SK-N-SH (cell line): ENCODE data around the gene BCL11A. TPM values are rescaled to one million over a fixed set of nuclear protein-coding genes. Genes with fewer than 3 reads are reported as not detected.

Source experiments
- CTCF ChIA-PET: fragments of 300-600, 350-600 bp; formaldehyde crosslinking; extraction: SDS; loops from one replicate; lab custom pipeline; 2021; lab: Yijun Ruan, JAX
- POLR2A ChIA-PET: fragments of 350-600 bp; sonication (Branson Sonifier 250); formaldehyde crosslinking; extraction: SDS; loops from one replicate; lab custom pipeline; 2020; ENCODE audit warnings: antibody characterized with exemption, inconsistent platforms; lab: Yijun Ruan, JAX
- DNase-seq: peaks from one replicate; pipeline ENCODE4 v3.0.0; 2012
- H2AFZ ChIP-seq: fragments of 200-600 bp; sonication (generic); 2 replicates; pipeline ENCODE4 v1.8.1; 2016; ENCODE audit warnings: antibody characterized with exemption, mild to moderate bottlenecking, low read depth
- H3F3A ChIP-seq: fragments of 200-600 bp; sonication (generic); replicated peaks from 2 replicates; pipeline ENCODE3; 2016; ENCODE audit warnings: antibody characterized with exemption, mild to moderate bottlenecking; ENCODE audit not compliant: insufficient read depth
- H3K27ac ChIP-seq, 2 experiments: fragments of 200-500 bp in 1 of 2; fragments of 200-600 bp in 1 of 2; sonication (Bioruptor generic) in 1 of 2; sonication (generic), shearing (Covaris generic) in 1 of 2; 2 replicates each; pipeline versions ENCODE4 v1.5.1 to v1.6.1; 2014 to 2016; ENCODE audit warnings: low read depth in 2 of 2, inconsistent platforms in 1 of 2, low read length in 1 of 2, mild to moderate bottlenecking in 1 of 2, mixed read lengths in 1 of 2
- H3K27me3 ChIP-seq: fragments of 200-600 bp; sonication (generic), shearing (Covaris generic); 2 replicates; pipeline ENCODE4 v1.6.1; 2016; ENCODE audit warnings: mixed run types; ENCODE audit not compliant: insufficient read depth
- H3K36me3 ChIP-seq, 2 experiments: fragments of 200-500 bp in 1 of 2; fragments of 200-600 bp in 1 of 2; sonication (Bioruptor generic) in 1 of 2; sonication (generic) in 1 of 2; replicated peaks in 1 of 2; 2 replicates each; pipeline versions ENCODE3 to v1.5.1; 2014 to 2016; ENCODE audit warnings: low read length in 1 of 2, mild to moderate bottlenecking in 1 of 2; ENCODE audit not compliant: insufficient read depth in 2 of 2, control insufficient read depth in 1 of 2
- H3K4me1 ChIP-seq, 2 experiments: fragments of 200-500 bp in 1 of 2; fragments of 200-600 bp in 1 of 2; sonication (Bioruptor generic) in 1 of 2; sonication (generic), shearing (Covaris generic) in 1 of 2; 2 replicates each; pipeline versions ENCODE4 v1.5.1 to v1.6.1; 2014 to 2016; ENCODE audit warnings: low read depth in 1 of 2, low read length in 1 of 2, mixed run types in 1 of 2; ENCODE audit not compliant: insufficient read depth in 2 of 2, control insufficient read depth in 1 of 2
- H3K4me2 ChIP-seq: fragments of 200-600 bp; sonication (generic), shearing (Covaris generic); 2 replicates; pipeline ENCODE4 v1.6.1; 2017; ENCODE audit warnings: mixed run types
- H3K4me3 ChIP-seq, 2 experiments: fragments of 200-500 bp in 1 of 2; fragments of 200-600 bp in 1 of 2; sonication (Bioruptor generic) in 1 of 2; sonication (generic), shearing (Covaris generic) in 1 of 2; 2 replicates each; pipeline versions ENCODE4 v1.5.1 to v1.8.1; 2014 to 2016; ENCODE audit warnings: low read depth in 2 of 2, inconsistent platforms in 1 of 2, low read length in 1 of 2, mild to moderate bottlenecking in 1 of 2, mixed read lengths in 1 of 2, moderate library complexity in 1 of 2
- H3K79me2 ChIP-seq: fragments of 200-600 bp; sonication (generic); 2 replicates; pipeline ENCODE4 v1.8.1; 2017; ENCODE audit warnings: mild to moderate bottlenecking; ENCODE audit not compliant: insufficient read depth
- H3K9ac ChIP-seq: fragments of 200-600 bp; sonication (generic); 2 replicates; pipeline ENCODE4 v1.6.1; 2017; ENCODE audit warnings: mixed run types
- H3K9me2 ChIP-seq: fragments of 200-600 bp; sonication (generic); 2 replicates; pipeline ENCODE4 v1.6.1; 2017; ENCODE audit warnings: mixed run types
- H3K9me3 ChIP-seq: fragments of 200-600 bp; sonication (generic); 2 replicates; pipeline ENCODE4 v1.6.1; 2017; ENCODE audit warnings: mixed run types, mild to moderate bottlenecking, moderate library complexity
- H4K20me1 ChIP-seq: fragments of 200-600 bp; sonication (generic); 2 replicates; pipeline ENCODE4 v1.6.1; 2017; ENCODE audit warnings: mild to moderate bottlenecking, mixed run types; ENCODE audit not compliant: insufficient read depth
- CHD2 ChIP-seq: fragments of 150-350 bp; IDR thresholded peaks from 2 replicates; pipeline ENCODE4 v1.6.1; 2018; ENCODE audit warnings: low read length; ENCODE audit not compliant: partially characterized antibody
- EZH2phosphoT487 ChIP-seq: fragments of 200-600 bp; sonication (generic); IDR thresholded peaks from 2 replicates; pipeline ENCODE4 v1.6.1; 2017; ENCODE audit warnings: low read depth, mixed run types, mild to moderate bottlenecking, antibody characterized with exemption, moderate library complexity, borderline replicate concordance
- FOXJ3 ChIP-seq: sonication (generic); formaldehyde crosslinking; IDR thresholded peaks from 2 replicates; pipeline ENCODE4 v1.5.1; 2020; ENCODE audit warnings: mild to moderate bottlenecking, missing genetic modification reagents
- GABPA ChIP-seq: IDR thresholded peaks from 2 replicates; pipeline ENCODE4 v1.4.0; 2012; ENCODE audit warnings: low read depth, mild to moderate bottlenecking
- GATA2 ChIP-seq: sonication (generic); formaldehyde crosslinking; IDR thresholded peaks from 2 replicates; pipeline ENCODE4 v1.5.0; 2020; ENCODE audit warnings: mild to moderate bottlenecking, missing genetic modification reagents
- MAX ChIP-seq: IDR thresholded peaks from 2 replicates; pipeline ENCODE4 v1.4.0; 2012; ENCODE audit warnings: low read depth
- MEF2A ChIP-seq: IDR thresholded peaks from 2 replicates; pipeline ENCODE4 v1.4.0; 2012; ENCODE audit warnings: low read depth, borderline replicate concordance
- NRF1 ChIP-seq: IDR thresholded peaks from 2 replicates; pipeline ENCODE4 v1.6.1; 2012; ENCODE audit warnings: low read depth, mild to moderate bottlenecking, low read length
- POLR2AphosphoS5 ChIP-seq: IDR thresholded peaks from 2 replicates; pipeline ENCODE4 v1.6.1; 2012; ENCODE audit warnings: low read depth, low read length
- RCOR1 ChIP-seq: fragments of 150-350 bp; IDR thresholded peaks from 2 replicates; pipeline ENCODE4 v1.6.1; 2017; ENCODE audit warnings: antibody characterized with exemption, low read length
- SIN3A ChIP-seq: IDR thresholded peaks from 2 replicates; pipeline ENCODE4 v1.6.1; 2012; ENCODE audit warnings: low read depth, mild to moderate bottlenecking, low read length, moderate library complexity, borderline replicate concordance
- WGBS: methylation state at CpG from one replicate; pipeline ENCODE4 v1.1.6; 2017; ENCODE audit warnings: low lambda C conversion rate; 5-methylcytosine and 5-hydroxymethylcytosine counted together
- polyA plus RNA-seq, 3 experiments: library from polyadenylated mRNA; depleted of rRNA; stranded (reverse); fragments of >200 nt; gene quantifications; 2 replicates each; pipeline ENCODE4 v1.2.3, GENCODE V29; 2012
- TF ChIP-seq, protein P1 (sequence below): fragments of 150-350 bp; IDR thresholded peaks from 2 replicates; pipeline ENCODE4 v1.6.1; 2016; ENCODE audit warnings: mild to moderate bottlenecking, low read depth, low read length
- TF ChIP-seq, protein P2 (sequence below): IDR thresholded peaks from 2 replicates; pipeline ENCODE4 v1.6.1; 2012; ENCODE audit warnings: mild to moderate bottlenecking, low read depth, low read length, moderate library complexity

Gene BCL11A
- polyA plus RNA-seq, 1 of the 3 experiments (the other 2 are of a cell fraction): 1.9 TPM

DNA sequence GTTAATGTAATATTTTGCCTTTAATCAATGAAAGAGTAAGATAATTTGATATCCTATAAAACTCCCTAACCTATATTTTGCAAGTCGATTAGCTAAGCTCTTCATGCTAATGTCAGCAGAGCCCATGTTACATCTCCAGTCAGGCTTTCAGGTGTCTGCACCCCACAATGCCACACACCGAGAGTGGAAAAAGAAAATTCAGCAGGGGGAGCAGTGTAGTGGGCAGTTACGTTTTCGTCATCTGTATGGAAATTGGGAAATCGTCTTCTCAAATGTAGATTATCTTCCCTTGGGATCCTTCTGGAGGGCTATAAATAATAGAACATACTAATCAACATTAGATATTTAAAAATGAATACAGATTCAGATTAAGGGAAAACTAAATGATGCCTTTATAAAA is 66.3 kb downstream of the BCL11A start:
- H3K4me2 ChIP-seq: no peak overlapping the region
- no peaks in the 10 kb centered on the region for H3K9me2 ChIP-seq
- no peaks in the 10 kb centered on the region for H3K27me3 ChIP-seq
- H4K20me1 ChIP-seq: no peaks in the 10 kb centered on the region
- H2AFZ ChIP-seq: no peak overlapping the region
- H3K9ac ChIP-seq: no peak overlapping the region
- no peak overlapping the region for H3K4me3 ChIP-seq
- H3K79me2 ChIP-seq: peaks cover 6% of the 10 kb centered on the region; the same call in 1 of the 2 replicates
- H3K4me1 ChIP-seq: peaks cover 0 to 27% of the 10 kb centered on the region in 2 experiments; a peak in 3 of 4 replicates
- ChIA-PET POLR2A (no interaction called here), CTCF (no interaction called here)
- H3F3A ChIP-seq: peaks cover 23% of the 10 kb centered on the region
- H3K36me3 ChIP-seq: no peaks in the 10 kb centered on the region
- 90% methylated on average over 5 of the region's 5 CpGs for WGBS
- TF ChIP-seq POLR2AphosphoS5 (no peak), EZH2phosphoT487 (no peak), NRF1 (no peak), GABPA (no peak), RCOR1 (no peak)
- TF ChIP-seq, protein P1, sequence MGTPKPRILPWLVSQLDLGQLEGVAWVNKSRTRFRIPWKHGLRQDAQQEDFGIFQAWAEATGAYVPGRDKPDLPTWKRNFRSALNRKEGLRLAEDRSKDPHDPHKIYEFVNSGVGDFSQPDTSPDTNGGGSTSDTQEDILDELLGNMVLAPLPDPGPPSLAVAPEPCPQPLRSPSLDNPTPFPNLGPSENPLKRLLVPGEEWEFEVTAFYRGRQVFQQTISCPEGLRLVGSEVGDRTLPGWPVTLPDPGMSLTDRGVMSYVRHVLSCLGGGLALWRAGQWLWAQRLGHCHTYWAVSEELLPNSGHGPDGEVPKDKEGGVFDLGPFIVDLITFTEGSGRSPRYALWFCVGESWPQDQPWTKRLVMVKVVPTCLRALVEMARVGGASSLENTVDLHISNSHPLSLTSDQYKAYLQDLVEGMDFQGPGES: no peak
- H3K27ac ChIP-seq: no peak overlapping the region
- no peaks in the 10 kb centered on the region for H3K9me3 ChIP-seq
- no peak for DNase-seq

DNA sequence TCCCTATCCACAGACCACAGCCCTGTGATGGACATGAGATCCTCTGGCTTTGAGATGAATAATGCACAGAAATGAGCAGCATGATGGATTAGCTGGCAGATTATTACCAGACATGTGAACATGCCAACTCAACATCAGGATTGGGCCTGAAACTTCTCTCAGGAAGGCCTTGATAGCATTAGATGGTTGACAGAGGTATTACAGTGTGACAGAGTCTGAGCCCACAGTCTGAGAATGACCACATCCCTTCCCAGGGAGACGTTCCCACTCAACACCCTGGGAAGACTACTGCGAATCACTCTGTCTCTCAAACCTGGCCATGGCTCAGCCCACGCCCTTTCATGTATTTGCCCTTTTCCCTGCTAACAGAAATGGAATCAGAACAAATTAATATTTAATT is 66.9 kb downstream of the BCL11A start:
- Histone ChIP-seq H3K4me2 (no peak overlapping the region), H3K9me3 (no peaks in the 10 kb centered on the region), H3K27ac (no peak overlapping the region), H3K4me3 (no peak overlapping the region), H3K27me3 (no peaks in the 10 kb centered on the region), H3K9ac (no peak overlapping the region), H2AFZ (no peak overlapping the region), H3F3A (peaks cover 25% of the 10 kb centered on the region), H3K9me2 (no peaks in the 10 kb centered on the region), H4K20me1 (no peaks in the 10 kb centered on the region), H3K79me2 (peaks cover 6% of the 10 kb centered on the region; the same call in 1 of the 2 replicates), H3K36me3 (no peaks in the 10 kb centered on the region), H3K4me1 (peaks cover 0 to 33% of the 10 kb centered on the region in 2 experiments; a peak in 3 of 4 replicates)
- CTCF ChIA-PET: no interaction called here
- POLR2A ChIA-PET: no interaction called here
- DNase-seq: no peak
- TF ChIP-seq MAX (no peak), SIN3A (no peak), MEF2A (no peak), CHD2 (no peak), GABPA (no peak), GATA2 (CRISPR knock-in tag) (no peak), FOXJ3 (CRISPR knock-in tag) (no peak)
- TF ChIP-seq, protein P2, sequence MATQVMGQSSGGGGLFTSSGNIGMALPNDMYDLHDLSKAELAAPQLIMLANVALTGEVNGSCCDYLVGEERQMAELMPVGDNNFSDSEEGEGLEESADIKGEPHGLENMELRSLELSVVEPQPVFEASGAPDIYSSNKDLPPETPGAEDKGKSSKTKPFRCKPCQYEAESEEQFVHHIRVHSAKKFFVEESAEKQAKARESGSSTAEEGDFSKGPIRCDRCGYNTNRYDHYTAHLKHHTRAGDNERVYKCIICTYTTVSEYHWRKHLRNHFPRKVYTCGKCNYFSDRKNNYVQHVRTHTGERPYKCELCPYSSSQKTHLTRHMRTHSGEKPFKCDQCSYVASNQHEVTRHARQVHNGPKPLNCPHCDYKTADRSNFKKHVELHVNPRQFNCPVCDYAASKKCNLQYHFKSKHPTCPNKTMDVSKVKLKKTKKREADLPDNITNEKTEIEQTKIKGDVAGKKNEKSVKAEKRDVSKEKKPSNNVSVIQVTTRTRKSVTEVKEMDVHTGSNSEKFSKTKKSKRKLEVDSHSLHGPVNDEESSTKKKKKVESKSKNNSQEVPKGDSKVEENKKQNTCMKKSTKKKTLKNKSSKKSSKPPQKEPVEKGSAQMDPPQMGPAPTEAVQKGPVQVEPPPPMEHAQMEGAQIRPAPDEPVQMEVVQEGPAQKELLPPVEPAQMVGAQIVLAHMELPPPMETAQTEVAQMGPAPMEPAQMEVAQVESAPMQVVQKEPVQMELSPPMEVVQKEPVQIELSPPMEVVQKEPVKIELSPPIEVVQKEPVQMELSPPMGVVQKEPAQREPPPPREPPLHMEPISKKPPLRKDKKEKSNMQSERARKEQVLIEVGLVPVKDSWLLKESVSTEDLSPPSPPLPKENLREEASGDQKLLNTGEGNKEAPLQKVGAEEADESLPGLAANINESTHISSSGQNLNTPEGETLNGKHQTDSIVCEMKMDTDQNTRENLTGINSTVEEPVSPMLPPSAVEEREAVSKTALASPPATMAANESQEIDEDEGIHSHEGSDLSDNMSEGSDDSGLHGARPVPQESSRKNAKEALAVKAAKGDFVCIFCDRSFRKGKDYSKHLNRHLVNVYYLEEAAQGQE: no peak
- 76% methylated on average over 3 of the region's 3 CpGs for WGBS
